HEK293T (cell line): ENCODE results near the gene NR3C2.

ENCODE experiments used
- CTCF ChIA-PET: fragments of 350-600 bp; formaldehyde crosslinking; extraction: SDS; loops from one replicate; lab custom pipeline; 2021; ENCODE audit warnings: antibody characterized with exemption, inconsistent platforms; lab: Yijun Ruan, JAX
- POLR2A ChIA-PET: fragments of 350-600 bp; formaldehyde crosslinking; extraction: SDS; loops from one replicate; lab custom pipeline; 2020; ENCODE audit warnings: antibody characterized with exemption, inconsistent platforms; lab: Yijun Ruan, JAX
- DNase-seq: peaks from one replicate; pipeline ENCODE4 v3.0.0; 2012; ENCODE audit warnings: mixed read lengths; ENCODE audit errors: extremely low spot score
- ARNT ChIP-seq: fragments of 450-650 bp; IDR thresholded peaks from 2 replicates; pipeline ENCODE4 v1.6.1; 2017; ENCODE audit warnings: mild to moderate bottlenecking
- BHLHE40 ChIP-seq: fragments of 450-650 bp; IDR thresholded peaks from 2 replicates; pipeline ENCODE4 v1.6.1; 2016; ENCODE audit warnings: mild to moderate bottlenecking, moderate library complexity, borderline replicate concordance
- CTBP1 ChIP-seq: fragments of 450-650 bp; IDR thresholded peaks from 2 replicates; pipeline ENCODE4 v1.6.1; 2016; ENCODE audit warnings: borderline replicate concordance
- ELF4 ChIP-seq: fragments of 450-650 bp; IDR thresholded peaks from 2 replicates; pipeline ENCODE4 v1.6.1; 2017; ENCODE audit warnings: antibody characterized with exemption
- FOXA1 ChIP-seq: fragments of 450-650 bp; IDR thresholded peaks from 2 replicates; pipeline ENCODE4 v1.6.1; 2016; ENCODE audit warnings: mild to moderate bottlenecking
- FOXK2 ChIP-seq: fragments of 450-650 bp; IDR thresholded peaks from 2 replicates; pipeline ENCODE4 v1.6.1; 2016; ENCODE audit warnings: mild to moderate bottlenecking
- FOXM1 ChIP-seq: fragments of 450-650 bp; IDR thresholded peaks from 2 replicates; pipeline ENCODE4 v1.6.1; 2017; ENCODE audit warnings: mild to moderate bottlenecking, borderline replicate concordance
- HDGF ChIP-seq: fragments of 450-650 bp; IDR thresholded peaks from 2 replicates; pipeline ENCODE4 v1.6.1; 2017; ENCODE audit warnings: antibody characterized with exemption, borderline replicate concordance
- L3MBTL2 ChIP-seq: fragments of 450-650 bp; conservative IDR thresholded peaks from 2 replicates; pipeline ENCODE4 v1.6.1; 2016; ENCODE audit warnings: mild to moderate bottlenecking
- LEF1 ChIP-seq: fragments of 450-650 bp; IDR thresholded peaks from 2 replicates; pipeline ENCODE4 v1.6.1; 2017; ENCODE audit warnings: mild to moderate bottlenecking, borderline replicate concordance
- NFRKB ChIP-seq: fragments of 450-650 bp; IDR thresholded peaks from 2 replicates; pipeline ENCODE4 v1.6.1; 2016; ENCODE audit warnings: mild to moderate bottlenecking, moderate library complexity
- SP1 ChIP-seq: fragments of 450-650 bp; IDR thresholded peaks from 2 replicates; pipeline ENCODE4 v1.6.1; 2017
- SUZ12 ChIP-seq: fragments of 450-650 bp; IDR thresholded peaks from 2 replicates; pipeline ENCODE4 v1.6.1; 2016; ENCODE audit warnings: mild to moderate bottlenecking
- TARDBP ChIP-seq: fragments of 450-650 bp; IDR thresholded peaks from 2 replicates; pipeline ENCODE4 v1.6.1; 2016
- ZNF384 ChIP-seq: fragments of 450-650 bp; IDR thresholded peaks from 2 replicates; pipeline ENCODE4 v1.6.1; 2016
- TF ChIP-seq, protein P1 (sequence below): fragments of 450-650 bp; IDR thresholded peaks from 2 replicates; pipeline ENCODE4 v1.6.1; 2016

NR3C2 gene

DNA sequence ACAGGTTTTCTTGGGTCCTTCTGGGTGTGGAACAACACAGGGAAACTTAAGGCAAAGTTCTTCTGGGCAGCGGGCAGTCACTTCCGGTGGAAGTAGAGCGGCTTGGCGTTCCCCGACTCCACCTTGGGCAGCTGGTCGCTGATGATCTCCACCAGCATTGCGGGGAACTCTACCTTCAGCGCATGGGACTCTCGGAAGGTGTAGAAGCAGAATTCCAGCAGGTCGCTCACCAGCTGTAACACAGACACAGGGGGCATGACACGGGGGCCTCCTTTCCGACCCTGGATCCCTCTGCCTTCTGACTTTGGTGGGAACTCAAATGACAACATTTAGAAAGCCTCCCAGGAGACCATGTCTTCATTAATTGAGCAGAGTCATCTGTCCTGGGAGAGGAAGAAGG is 360.9 kb downstream of the NR3C2 start:
- DNase-seq = no peak
- ChIA-PET POLR2A (no interaction called here), CTCF (no interaction called here)
- TF ChIP-seq ELF4 (no peak), NFRKB (no peak), BHLHE40 (no peak), L3MBTL2 (no peak), TARDBP (no peak), FOXA1 (no peak), FOXK2 (no peak), ARNT (no peak), ZNF384 (no peak), SUZ12 (no peak)
- TF ChIP-seq, protein P1, sequence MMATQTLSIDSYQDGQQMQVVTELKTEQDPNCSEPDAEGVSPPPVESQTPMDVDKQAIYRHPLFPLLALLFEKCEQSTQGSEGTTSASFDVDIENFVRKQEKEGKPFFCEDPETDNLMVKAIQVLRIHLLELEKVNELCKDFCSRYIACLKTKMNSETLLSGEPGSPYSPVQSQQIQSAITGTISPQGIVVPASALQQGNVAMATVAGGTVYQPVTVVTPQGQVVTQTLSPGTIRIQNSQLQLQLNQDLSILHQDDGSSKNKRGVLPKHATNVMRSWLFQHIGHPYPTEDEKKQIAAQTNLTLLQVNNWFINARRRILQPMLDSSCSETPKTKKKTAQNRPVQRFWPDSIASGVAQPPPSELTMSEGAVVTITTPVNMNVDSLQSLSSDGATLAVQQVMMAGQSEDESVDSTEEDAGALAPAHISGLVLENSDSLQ = no peak

- ChIA-PET CTCF (no interaction called here), POLR2A (no interaction called here)
Observed at GRCh38 chr4:148079961-148080360, 362.3 kb downstream of the NR3C2 start.

DNA sequence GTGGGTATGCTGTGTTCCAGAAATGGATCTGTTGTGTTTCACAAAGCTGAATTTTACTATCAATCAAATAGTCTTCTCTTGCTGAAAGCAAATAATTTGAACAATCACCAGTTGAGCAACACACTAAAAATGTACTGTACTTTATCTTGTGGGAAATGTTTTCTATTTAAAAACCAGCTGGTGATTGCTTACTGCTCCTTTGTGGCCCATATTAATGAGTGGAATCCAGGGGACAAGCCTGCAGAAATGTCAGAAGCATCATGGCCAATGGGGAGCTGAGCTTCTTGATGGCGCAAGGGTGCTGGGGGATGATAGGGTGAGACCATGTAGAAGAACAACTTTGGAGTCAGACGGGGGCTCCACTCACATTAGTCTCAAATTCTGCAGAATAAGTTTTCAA is 364.2 kb downstream of the NR3C2 start:
- POLR2A ChIA-PET = no interaction called here
- no peak for DNase-seq
- TF ChIP-seq FOXM1 = no peak
- no peak for TF ChIP-seq LEF1
- no peak for TF ChIP-seq NFRKB
- TF ChIP-seq, protein P1 = no peak
- TF ChIP-seq TARDBP = no peak
- TF ChIP-seq ARNT = no peak
- no peak for TF ChIP-seq FOXA1
- TF ChIP-seq ELF4 = no peak
- TF ChIP-seq CTBP1 = no peak
- no peak for TF ChIP-seq L3MBTL2
- no peak for TF ChIP-seq SP1
- TF ChIP-seq ZNF384 = no peak
- CTCF ChIA-PET = no interaction called here

More at GRCh38 chr4:148079961-148080360, 362.3 kb downstream of the NR3C2 start:
- no peak for TF ChIP-seq ZNF384
- TF ChIP-seq FOXA1 = no peak
- TF ChIP-seq SUZ12 = no peak
- no peak for TF ChIP-seq ELF4
- no peak for TF ChIP-seq SP1
- no peak for TF ChIP-seq ARNT
- TF ChIP-seq TARDBP = no peak
- TF ChIP-seq NFRKB = no peak
- no peak for TF ChIP-seq CTBP1
- TF ChIP-seq LEF1 = no peak
- TF ChIP-seq FOXM1 = no peak
- no peak for TF ChIP-seq BHLHE40
- no peak for TF ChIP-seq FOXK2
- TF ChIP-seq, protein P1 = no peak
- no peak for TF ChIP-seq L3MBTL2
- no peak for TF ChIP-seq HDGF
- DNase-seq = no peak

- TF ChIP-seq HDGF (no peak), ELF4 (no peak), ZNF384 (no peak), BHLHE40 (no peak), FOXA1 (no peak), FOXK2 (no peak), LEF1 (no peak), CTBP1 (no peak), SP1 (no peak), ARNT (no peak)
- ChIA-PET POLR2A (no interaction called here), CTCF (no interaction called here)
- DNase-seq = no peak
Observed at GRCh38 chr4:148077581-148077980, 364.6 kb downstream of the NR3C2 start.

- DNase-seq = no peak
- POLR2A ChIA-PET = no interaction called here
- TF ChIP-seq FOXA1 = no peak
- TF ChIP-seq TARDBP = no peak
- no peak for TF ChIP-seq NFRKB
- no peak for TF ChIP-seq CTBP1
- no peak for TF ChIP-seq LEF1
- TF ChIP-seq FOXM1 = no peak
- TF ChIP-seq BHLHE40 = no peak
- no peak for TF ChIP-seq ELF4
- TF ChIP-seq HDGF = no peak
- CTCF ChIA-PET = no interaction called here
Observed at GRCh38 chr4:148076964-148077363, 365.2 kb downstream of the NR3C2 start.

- TF ChIP-seq L3MBTL2 (no peak), NFRKB (no peak), BHLHE40 (no peak)
- DNase-seq = no peak
- ChIA-PET POLR2A (no interaction called here), CTCF (no interaction called here)
Observed at GRCh38 chr4:148075438-148075837, 366.8 kb downstream of the NR3C2 start.

- ChIA-PET CTCF (no interaction called here), POLR2A (no interaction called here)
Observed at GRCh38 chr4:148074462-148074861, 367.8 kb downstream of the NR3C2 start.

More at GRCh38 chr4:148074462-148074861, 367.8 kb downstream of the NR3C2 start:
- no peak for DNase-seq
- TF ChIP-seq NFRKB = no peak
- no peak for TF ChIP-seq BHLHE40
